K562 (cell line): ENCODE results near the gene TRIAP1. TPM values are rescaled to one million over a fixed set of nuclear protein-coding genes. Genes with fewer than 3 reads are reported as not detected.

ENCODE experiments used
- BHLHE40 ChIP-seq: IDR thresholded peaks from 2 replicates; pipeline ENCODE4 v1.6.1; 2011; ENCODE audit warnings: low read length, improper control_type of control experiment
- C11orf30 ChIP-seq: fragments of 450-650 bp; IDR thresholded peaks from 2 replicates; pipeline ENCODE4 v1.6.1; 2016; ENCODE audit warnings: low read depth, mild to moderate bottlenecking
- GATAD2B ChIP-seq: fragments of 450-650 bp; IDR thresholded peaks from 2 replicates; pipeline ENCODE4 v1.6.1; 2017; ENCODE audit warnings: mild to moderate bottlenecking, borderline replicate concordance
- MAFF ChIP-seq: IDR thresholded peaks from 2 replicates; pipeline ENCODE4 v1.6.1; 2012; ENCODE audit warnings: low read length, improper control_type of control experiment
- MAFK ChIP-seq: IDR thresholded peaks from 2 replicates; pipeline ENCODE4 v1.6.1; 2011; ENCODE audit warnings: low read length, improper control_type of control experiment
- MEF2A ChIP-seq: IDR thresholded peaks from 2 replicates; pipeline ENCODE4 v1.6.1; 2011; ENCODE audit warnings: low read depth, mild to moderate bottlenecking, low read length, moderate library complexity; ENCODE audit not compliant: control insufficient read depth
- NCOA4 ChIP-seq: fragments of 450-650 bp; IDR thresholded peaks from 2 replicates; pipeline ENCODE4 v1.6.1; 2018; ENCODE audit warnings: mild to moderate bottlenecking; ENCODE audit not compliant: partially characterized antibody
- POLR2AphosphoS5 ChIP-seq: IDR thresholded peaks from 2 replicates; pipeline ENCODE4 v1.6.1; 2011; ENCODE audit warnings: mild to moderate bottlenecking, low read depth, low read length, moderate library complexity; ENCODE audit not compliant: control insufficient read depth, insufficient read depth
- RFX1 ChIP-seq: fragments of 450-650 bp; IDR thresholded peaks from 2 replicates; pipeline ENCODE4 v1.6.1; 2016; ENCODE audit warnings: mild to moderate bottlenecking, moderate library complexity
- RREB1 ChIP-seq: fragments of 250-450 bp; sonication (Bioruptor Pico); IDR thresholded peaks from 2 replicates; pipeline ENCODE4 v1.4.0; 2020
- TFAP4 ChIP-seq: sonication (generic); formaldehyde crosslinking; IDR thresholded peaks from 2 replicates; pipeline ENCODE4 v1.8.0; 2022; ENCODE audit warnings: missing genetic modification reagents, mild to moderate bottlenecking, moderate library complexity, borderline replicate concordance
- YBX1 ChIP-seq: fragments of 450-650 bp; IDR thresholded peaks from 2 replicates; pipeline ENCODE4 v1.7.1; 2016; ENCODE audit warnings: mild to moderate bottlenecking
- ZBTB33 ChIP-seq: sonication (generic); formaldehyde crosslinking; IDR thresholded peaks from 2 replicates; pipeline ENCODE4 v1.8.1; 2023; ENCODE audit warnings: mild to moderate bottlenecking, missing genetic modification reagents
- ZNF274 ChIP-seq: IDR thresholded peaks from 2 replicates; pipeline ENCODE4 v1.6.1; 2011; ENCODE audit warnings: low read depth, mild to moderate bottlenecking, low read length, moderate library complexity, borderline replicate concordance
- ZNF551 ChIP-seq: fragments of 250-450 bp; sonication (Bioruptor Pico); IDR thresholded peaks from 2 replicates; pipeline ENCODE4 v1.5.0; 2021; ENCODE audit warnings: mild to moderate bottlenecking, moderate library complexity
- ZNF699 ChIP-seq: fragments of 250-450 bp; sonication (Bioruptor Pico); IDR thresholded peaks from 2 replicates; pipeline ENCODE4 v1.8.0; 2021; ENCODE audit warnings: mild to moderate bottlenecking, moderate library complexity; ENCODE audit not compliant: insufficient replicate concordance
- polyA plus RNA-seq, 8 experiments: library from polyadenylated mRNA; depleted of rRNA in 4 of 8; stranded (reverse) in 5 of 8; unstranded in 3 of 8; fragments of >200 nt; fragmentation: Nextera tagmentation in 2 of 8; fragmentation: Illumina TruSeq in 1 of 8; extraction: Ambion mirVana in 2 of 8; extraction: Trizol in 1 of 8; gene quantifications; 2 replicates each; pipeline versions ENCODE4 v1.2.1 to v1.2.3, GENCODE V29; 2011 to 2014; ENCODE audit warnings: inconsistent platforms in 1 of 8, missing spikeins in 1 of 8
- total RNA-seq, 7 experiments: library from RNA; depleted of rRNA in 6 of 7; stranded (reverse); fragments of >200 nt in 6 of 7; fragmentation: Illumina TruSeq in 2 of 7; extraction: Trizol in 2 of 7; gene quantifications; 2 replicates each; pipeline versions ENCODE4 v1.2.1 to v1.2.3, GENCODE V29; 2011 to 2021; ENCODE audit warnings: low replicate concordance in 1 of 7
- TF ChIP-seq, protein P1 (sequence below), 2 experiments: fragments of 450-650 bp; conservative IDR thresholded peaks; 2 replicates each; pipeline ENCODE4 v1.6.1; 2017; ENCODE audit warnings: mild to moderate bottlenecking in 2 of 2, moderate library complexity in 2 of 2

Gene TRIAP1
- total and polyA plus RNA-seq, 9 of the 15 experiments (the other 6 are each of a cell fraction or from before 2014, with no cell fraction given), result 37.3 to 354 (median 65.4) TPM

- TF ChIP-seq RFX1, result no peak
- no peak for TF ChIP-seq TFAP4 (CRISPR knock-in tag)
- TF ChIP-seq YBX1, result no peak
- TF ChIP-seq MAFK, result peak; percentile 87
- TF ChIP-seq ZNF274, result no peak
- TF ChIP-seq NCOA4, result no peak
- no peak for TF ChIP-seq ZNF699
- no peak for TF ChIP-seq RREB1 (CRISPR knock-in tag)
- TF ChIP-seq BHLHE40, result no peak
- TF ChIP-seq POLR2AphosphoS5, result no peak
- TF ChIP-seq C11orf30, result peak; percentile 88
- TF ChIP-seq ZNF551, result no peak
- peak; percentile 32; the same call in 1 of the 2 replicates for TF ChIP-seq ZBTB33
- no peak for TF ChIP-seq GATAD2B
- TF ChIP-seq, protein P1, sequence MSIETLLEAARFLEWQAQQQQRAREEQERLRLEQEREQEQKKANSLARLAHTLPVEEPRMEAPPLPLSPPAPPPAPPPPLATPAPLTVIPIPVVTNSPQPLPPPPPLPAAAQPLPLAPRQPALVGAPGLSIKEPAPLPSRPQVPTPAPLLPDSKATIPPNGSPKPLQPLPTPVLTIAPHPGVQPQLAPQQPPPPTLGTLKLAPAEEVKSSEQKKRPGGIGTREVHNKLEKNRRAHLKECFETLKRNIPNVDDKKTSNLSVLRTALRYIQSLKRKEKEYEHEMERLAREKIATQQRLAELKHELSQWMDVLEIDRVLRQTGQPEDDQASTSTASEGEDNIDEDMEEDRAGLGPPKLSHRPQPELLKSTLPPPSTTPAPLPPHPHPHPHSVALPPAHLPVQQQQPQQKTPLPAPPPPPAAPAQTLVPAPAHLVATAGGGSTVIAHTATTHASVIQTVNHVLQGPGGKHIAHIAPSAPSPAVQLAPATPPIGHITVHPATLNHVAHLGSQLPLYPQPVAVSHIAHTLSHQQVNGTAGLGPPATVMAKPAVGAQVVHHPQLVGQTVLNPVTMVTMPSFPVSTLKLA (conservative IDR thresholded peaks at IDR 0.05), result no peak
- TF ChIP-seq MAFF, result peak; percentile 84
- TF ChIP-seq MEF2A, result no peak
These were observed 7.8 kb upstream of the TRIAP1 start (continued) for GRCh38 chr12:120453977-120454376.
